Neuronal stem cell (in vitro differentiated cells): ENCODE data around the gene RBM20. TPM values are rescaled to one million over a fixed set of nuclear protein-coding genes. Genes with fewer than 3 reads are reported as not detected.

Experiments used
- DNase-seq: peaks from one replicate; pipeline ENCODE4 v3.0.0-alpha.2; 2013; ENCODE audit warnings: low spot score
- H2AFZ ChIP-seq: one replicate; pipeline ENCODE4 v1.6.1; 2013; ENCODE audit warnings: mild to moderate bottlenecking, low read length, inconsistent platforms
- H2AK5ac ChIP-seq: 2 replicates; pipeline ENCODE4 v1.6.1; 2013; ENCODE audit warnings: low read depth, mild to moderate bottlenecking, inconsistent platforms, low read length, moderate library complexity, mixed read lengths
- H2BK120ac ChIP-seq: 2 replicates; pipeline ENCODE4 v1.6.1; 2013; ENCODE audit warnings: low read depth, mild to moderate bottlenecking, inconsistent platforms, low read length, moderate library complexity, mixed read lengths
- H2BK12ac ChIP-seq: one replicate; pipeline ENCODE4 v1.6.1; 2013; ENCODE audit warnings: low read length, inconsistent platforms
- H2BK15ac ChIP-seq: 2 replicates; pipeline ENCODE4 v1.6.1; 2013; ENCODE audit warnings: mild to moderate bottlenecking, low read length, inconsistent platforms, mixed read lengths
- H2BK5ac ChIP-seq: one replicate; pipeline ENCODE4 v1.6.1; 2013; ENCODE audit warnings: inconsistent platforms, mild to moderate bottlenecking, low read length, moderate library complexity
- H3K14ac ChIP-seq: one replicate; pipeline ENCODE4 v1.6.1; 2013; ENCODE audit warnings: low read length, inconsistent platforms
- H3K18ac ChIP-seq: 2 replicates; pipeline ENCODE4 v1.6.1; 2013; ENCODE audit warnings: low read length, inconsistent platforms
- H3K23ac ChIP-seq: 2 replicates; pipeline ENCODE4 v1.6.1; 2013; ENCODE audit warnings: low read depth, mild to moderate bottlenecking, mixed read lengths, low read length, inconsistent platforms; ENCODE audit not compliant: poor library complexity
- H3K27ac ChIP-seq: replicated peaks from 3 replicates; pipeline ENCODE4 v1.5.1; 2013; ENCODE audit warnings: low read length, inconsistent platforms
- H3K27me3 ChIP-seq, 3 experiments: 2 replicates each; pipeline ENCODE4 v1.6.1; 2013; ENCODE audit warnings: low read length in 3 of 3, mild to moderate bottlenecking in 2 of 3, inconsistent platforms in 1 of 3, low read depth in 1 of 3, mixed read lengths in 1 of 3, moderate library complexity in 1 of 3; ENCODE audit not compliant: control insufficient read depth in 3 of 3, insufficient read depth in 3 of 3
- H3K36me3 ChIP-seq, 2 donors: replicated peaks in 1 of 2; 2 replicates each; pipeline ENCODE4 v1.6.1; 2013; ENCODE audit warnings: low read length in 2 of 2; ENCODE audit not compliant: control insufficient read depth in 2 of 2, insufficient read depth in 2 of 2
- H3K4ac ChIP-seq: 2 replicates; pipeline ENCODE4 v1.6.1; 2013; ENCODE audit warnings: inconsistent platforms, mild to moderate bottlenecking, low read length, moderate library complexity
- H3K4me1 ChIP-seq, 2 donors: 1 replicate in 1 of 2; 2 replicates in 1 of 2; pipeline ENCODE4 v1.6.1; 2013; ENCODE audit warnings: low read length in 2 of 2, low read depth in 1 of 2; ENCODE audit not compliant: control insufficient read depth in 2 of 2, insufficient read depth in 1 of 2
- H3K4me2 ChIP-seq: one replicate; pipeline ENCODE4 v1.6.1; 2013; ENCODE audit warnings: mild to moderate bottlenecking, low read length, inconsistent platforms; ENCODE audit not compliant: insufficient read depth, poor library complexity, severe bottlenecking
- H3K4me3 ChIP-seq, 2 donors: 2 replicates each; pipeline ENCODE4 v1.5.1; 2013; ENCODE audit warnings: low read length in 2 of 2, mild to moderate bottlenecking in 2 of 2, inconsistent platforms in 1 of 2, moderate library complexity in 1 of 2
- H3K79me1 ChIP-seq: one replicate; pipeline ENCODE4 v1.6.1; 2013; ENCODE audit warnings: low read depth, mild to moderate bottlenecking, inconsistent platforms, low read length, moderate library complexity
- H3K9ac ChIP-seq: one replicate; pipeline ENCODE4 v1.6.1; 2013; ENCODE audit warnings: mild to moderate bottlenecking, low read depth, low read length, inconsistent platforms; ENCODE audit not compliant: poor library complexity
- H3K9me3 ChIP-seq, 2 donors: replicated peaks in 1 of 2; 2 replicates each; pipeline versions ENCODE3 to v1.6.1; 2013; ENCODE audit warnings: low read length in 2 of 2, mild to moderate bottlenecking in 2 of 2, inconsistent platforms in 1 of 2, low read depth in 1 of 2, mixed read lengths in 1 of 2, moderate library complexity in 1 of 2; ENCODE audit not compliant: control insufficient read depth in 2 of 2, insufficient read depth in 1 of 2
- H4K8ac ChIP-seq: one replicate; pipeline ENCODE4 v1.6.1; 2013; ENCODE audit warnings: low read depth, mild to moderate bottlenecking, inconsistent platforms, low read length, moderate library complexity
- H4K91ac ChIP-seq: one replicate; pipeline ENCODE4 v1.6.1; 2013; ENCODE audit warnings: low read length, low read depth, mild to moderate bottlenecking, inconsistent platforms; ENCODE audit not compliant: poor library complexity
- WGBS, 2 donors: extraction: QIAGEN DNeasy Blood & Tissue Kit; methylation state at CpG; one replicate each; pipeline ENCODE4 v1.1.7; 2013; ENCODE audit warnings: missing lambda C conversion rate in 2 of 2, mixed read lengths in 1 of 2; ENCODE audit not compliant: insufficient read length in 2 of 2, insufficient replicate concordance in 1 of 2; ENCODE audit errors: extremely low coverage in 2 of 2; 5-methylcytosine and 5-hydroxymethylcytosine counted together
- polyA plus RNA-seq, 2 experiments: library from polyadenylated mRNA; stranded (reverse); fragments of 200-250 nt; gene quantifications; one replicate each; pipeline ENCODE4 v1.2.3, GENCODE V29; 2013

The RBM20 gene
- 0.56 TPM for polyA plus RNA-seq (2013, experiment 1 of 2)
- polyA plus RNA-seq (2013, experiment 2 of 2): 0.48 TPM

DNA sequence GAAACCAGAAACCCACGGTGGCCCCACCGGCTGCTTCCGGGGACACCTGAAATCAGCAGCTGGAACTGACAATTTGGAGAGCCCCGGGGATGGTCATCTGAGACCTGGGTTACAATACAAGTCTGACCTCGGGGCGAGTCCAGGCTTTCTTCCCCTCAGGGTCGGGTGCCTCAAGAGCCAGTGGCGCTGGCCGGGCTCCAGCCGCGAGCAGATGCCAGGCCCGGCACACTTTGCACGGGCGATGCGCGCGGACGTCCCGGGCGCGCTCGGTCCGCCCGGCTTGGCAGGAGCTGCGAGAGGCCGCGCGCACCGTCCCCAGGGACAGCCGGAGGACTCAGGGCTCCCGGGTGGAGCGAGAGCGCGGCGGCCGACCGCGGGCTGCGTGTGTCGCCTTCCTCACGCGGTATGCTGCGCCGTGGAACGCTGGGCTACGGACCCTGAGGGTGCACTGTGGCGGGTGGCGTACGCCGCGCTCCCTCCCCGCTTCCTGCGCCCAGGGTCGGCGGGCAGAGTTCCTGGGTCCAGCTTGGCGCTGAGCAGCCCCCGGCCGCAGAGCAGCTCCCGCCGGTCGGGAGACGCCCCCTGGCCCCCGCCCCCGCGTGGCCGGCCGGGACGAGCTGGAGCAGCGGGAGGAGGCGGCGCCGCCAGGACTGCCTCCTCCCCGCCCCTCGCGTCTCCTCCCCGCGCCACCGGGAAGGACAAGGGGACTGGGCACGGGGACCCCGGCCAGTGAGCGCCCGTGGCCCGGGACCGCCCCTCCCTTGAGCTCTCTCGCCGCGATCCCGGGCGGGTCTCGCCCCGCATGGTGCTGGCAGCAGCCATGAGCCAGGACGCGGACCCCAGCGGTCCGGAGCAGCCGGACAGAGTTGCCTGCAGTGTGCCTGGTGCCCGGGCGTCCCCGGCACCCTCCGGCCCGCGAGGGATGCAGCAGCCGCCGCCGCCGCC lies at the start of gene RBM20:
TSS of gene RBM20 (plus strand) at position 684 of the 945 bp plus-strand sequence. CDS start at position 803, 119 bp downstream.
- Histone ChIP-seq H4K91ac (no peak within 1 kb of the TSS), H4K8ac (peak within 1 kb of the TSS; percentile 6), H3K27me3 (peaks cover 9 to 70% (median 38%) of the 10 kb centered on the region in 3 experiments), H3K4me1 (peaks cover 9 to 23% of the 10 kb centered on the region in 2 donors), H3K14ac (peak within 1 kb of the TSS; percentile 79), H2BK120ac (no peak within 1 kb of the TSS), H3K23ac (peak within 1 kb of the TSS; percentile 57), H3K18ac (peak within 1 kb of the TSS; percentile 91), H3K9ac (peak within 1 kb of the TSS; percentile 90), H3K9me3 (no peaks in the 10 kb centered on the region), H2BK12ac (no peak within 1 kb of the TSS), H2BK5ac (no peak within 1 kb of the TSS), H2AFZ (peak within 1 kb of the TSS; percentile 89), H3K4me3 (peak within 1 kb of the TSS; percentile 38 to 88), H2AK5ac (no peak within 1 kb of the TSS), H3K79me1 (no peaks in the 10 kb centered on the region), H2BK15ac (peak within 1 kb of the TSS; percentile 53), H3K27ac (no peak within 1 kb of the TSS), H3K36me3 (no peaks in the 10 kb centered on the region), H3K4me2 (peak within 1 kb of the TSS; percentile 99), H3K4ac (no peak within 1 kb of the TSS)
- peak; percentile 62 for DNase-seq
- no CpG with 5 or more reads among the region's 106 CpGs for WGBS, 2 donors

DNA sequence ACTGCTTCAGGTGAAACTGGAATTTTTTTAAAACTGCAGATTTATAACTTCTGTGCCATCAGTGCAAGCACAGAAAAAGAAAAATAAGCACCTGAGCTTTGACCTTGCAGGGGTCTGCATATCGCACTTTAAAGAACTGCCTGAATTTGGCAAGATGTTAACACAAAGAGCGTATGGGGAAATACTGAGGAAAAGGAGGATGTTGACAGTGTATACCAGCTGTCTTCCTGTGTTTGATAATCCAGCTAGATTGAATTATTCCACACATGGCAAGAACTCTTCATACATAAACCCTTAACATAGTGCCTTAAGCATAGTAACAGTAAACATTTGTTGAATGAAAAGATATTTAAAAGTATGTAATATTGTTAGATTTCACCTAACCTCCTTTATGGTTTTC lies 46.7 kb upstream of the RBM20 start:
- no peak overlapping the region for H3K4me3 ChIP-seq
- peaks cover 14 to 100% of the 10 kb centered on the region in 2 donors for H3K36me3 ChIP-seq
- no peak overlapping the region for H3K14ac ChIP-seq
- H2BK120ac ChIP-seq: no peak overlapping the region
- no peak overlapping the region for H2BK12ac ChIP-seq
- no peak overlapping the region for H2BK5ac ChIP-seq
- no peak overlapping the region for H2BK15ac ChIP-seq
- no peak overlapping the region for H2AK5ac ChIP-seq
- H4K91ac ChIP-seq: no peak overlapping the region
- no peak overlapping the region for H3K18ac ChIP-seq
- no peaks in the 10 kb centered on the region for H3K79me1 ChIP-seq
- H3K4me1 ChIP-seq: no peaks in the 10 kb centered on the region
- no peak overlapping the region for H3K23ac ChIP-seq
- no peaks in the 10 kb centered on the region for H3K9me3 ChIP-seq
- no CpG with 5 or more reads among the region's 2 CpGs for WGBS, 2 donors
- H3K27ac ChIP-seq: no peak overlapping the region
- H3K9ac ChIP-seq: no peak overlapping the region
- no peak overlapping the region for H3K4me2 ChIP-seq
- H4K8ac ChIP-seq: no peak overlapping the region
- no peaks in the 10 kb centered on the region for H3K27me3 ChIP-seq
- H2AFZ ChIP-seq: no peak overlapping the region
- no peak for DNase-seq
- H3K4ac ChIP-seq: no peak overlapping the region

GRCh38 chr10:110600487-110601101 lies 43.5 kb upstream of the RBM20 start:
- no peak overlapping the region for H2BK15ac ChIP-seq
- H3K4ac ChIP-seq: no peak overlapping the region
- H4K91ac ChIP-seq: no peak overlapping the region
- H3K4me3 ChIP-seq: no peak overlapping the region
- no peak overlapping the region for H3K4me2 ChIP-seq
- WGBS, 2 donors: no CpG with 5 or more reads among the region's 2 CpGs
- H3K18ac ChIP-seq: no peak overlapping the region
- no peak overlapping the region for H3K14ac ChIP-seq
- H2BK120ac ChIP-seq: no peak overlapping the region
- no peaks in the 10 kb centered on the region for H3K9me3 ChIP-seq
- peaks cover 13 to 100% of the 10 kb centered on the region in 2 donors for H3K36me3 ChIP-seq
- no peak overlapping the region for H2BK5ac ChIP-seq
- no peaks in the 10 kb centered on the region for H3K27me3 ChIP-seq
- H3K4me1 ChIP-seq: no peaks in the 10 kb centered on the region
- no peak overlapping the region for H2BK12ac ChIP-seq
- H3K27ac ChIP-seq: no peak overlapping the region
- H4K8ac ChIP-seq: no peak overlapping the region
- H3K9ac ChIP-seq: no peak overlapping the region
- no peak overlapping the region for H2AK5ac ChIP-seq
- H2AFZ ChIP-seq: no peak overlapping the region
- no peaks in the 10 kb centered on the region for H3K79me1 ChIP-seq
- H3K23ac ChIP-seq: no peak overlapping the region
- peak; percentile 37 for DNase-seq

GRCh38 chr10:110601581-110601980 lies 42.6 kb upstream of the RBM20 start:
- H3K18ac ChIP-seq: no peak overlapping the region

More at GRCh38 chr10:110601581-110601980, 42.6 kb upstream of the RBM20 start:
- Histone ChIP-seq H3K14ac (no peak overlapping the region), H3K23ac (no peak overlapping the region), H3K36me3 (peaks cover 12 to 100% of the 10 kb centered on the region in 2 donors), H2BK5ac (no peak overlapping the region), H2BK120ac (no peak overlapping the region), H3K4me3 (no peak overlapping the region), H2AFZ (no peak overlapping the region), H3K79me1 (no peaks in the 10 kb centered on the region), H3K9me3 (no peaks in the 10 kb centered on the region), H3K9ac (no peak overlapping the region), H3K27ac (no peak overlapping the region), H3K4ac (no peak overlapping the region), H4K8ac (no peak overlapping the region), H4K91ac (no peak overlapping the region), H2AK5ac (no peak overlapping the region), H2BK12ac (no peak overlapping the region), H3K27me3 (no peaks in the 10 kb centered on the region), H3K4me1 (no peaks in the 10 kb centered on the region), H3K4me2 (no peak overlapping the region), H2BK15ac (no peak overlapping the region)
- no peak for DNase-seq
- WGBS, 2 donors: no CpG with 5 or more reads among the region's 4 CpGs
